Glutamatergic neuron (in vitro differentiated cells): ENCODE results near the gene ASTN2. TPM values are rescaled to one million over a fixed set of nuclear protein-coding genes. Genes with fewer than 3 reads are reported as not detected.

Experiments used
- DNase-seq: peaks from one replicate; pipeline ENCODE4 v3.0.0; 2022
- H3K27ac Mint-ChIP-seq: one replicate; pipeline ENCODE4 v1.8.0; 2020; ENCODE audit warnings: mild to moderate bottlenecking, mixed read lengths, inconsistent platforms; ENCODE audit not compliant: unreplicated experiment
- H3K27me3 Mint-ChIP-seq: one replicate; pipeline ENCODE4 v1.8.0; 2020; ENCODE audit warnings: mild to moderate bottlenecking, moderate library complexity, mixed read lengths, inconsistent platforms; ENCODE audit not compliant: unreplicated experiment
- H3K36me3 Mint-ChIP-seq: one replicate; pipeline ENCODE4 v1.8.0; 2020; ENCODE audit warnings: mild to moderate bottlenecking, mixed read lengths, inconsistent platforms; ENCODE audit not compliant: unreplicated experiment
- H3K4me1 Mint-ChIP-seq: one replicate; pipeline ENCODE4 v1.8.0; 2020; ENCODE audit warnings: mild to moderate bottlenecking, low read depth, mixed read lengths, inconsistent platforms; ENCODE audit not compliant: unreplicated experiment
- H3K4me3 Mint-ChIP-seq: one replicate; pipeline ENCODE4 v1.8.0; 2020; ENCODE audit warnings: mild to moderate bottlenecking, mixed read lengths, inconsistent platforms; ENCODE audit not compliant: unreplicated experiment
- H3K9me3 Mint-ChIP-seq: one replicate; pipeline ENCODE4 v1.8.0; 2020; ENCODE audit warnings: mild to moderate bottlenecking, moderate library complexity, mixed read lengths, inconsistent platforms; ENCODE audit not compliant: unreplicated experiment
- CTCF ChIP-seq: fragments of 200-600 bp; sonication (generic); IDR thresholded peaks from one replicate; pipeline ENCODE4 v1.5.0; 2021; ENCODE audit not compliant: partially characterized antibody, unreplicated experiment
- total RNA-seq: library from RNA; stranded (reverse); fragmentation: NEBNext Ultra II Directional; extraction: Animal tissue kit (Norgen Biotek cat#: 25700); gene quantifications from one replicate; pipeline ENCODE4 v1.2.1, GENCODE V29; 2021; ENCODE audit not compliant: unreplicated experiment

Gene ASTN2
- total RNA-seq, 1 donor from 2014 or later = 134 TPM

DNA sequence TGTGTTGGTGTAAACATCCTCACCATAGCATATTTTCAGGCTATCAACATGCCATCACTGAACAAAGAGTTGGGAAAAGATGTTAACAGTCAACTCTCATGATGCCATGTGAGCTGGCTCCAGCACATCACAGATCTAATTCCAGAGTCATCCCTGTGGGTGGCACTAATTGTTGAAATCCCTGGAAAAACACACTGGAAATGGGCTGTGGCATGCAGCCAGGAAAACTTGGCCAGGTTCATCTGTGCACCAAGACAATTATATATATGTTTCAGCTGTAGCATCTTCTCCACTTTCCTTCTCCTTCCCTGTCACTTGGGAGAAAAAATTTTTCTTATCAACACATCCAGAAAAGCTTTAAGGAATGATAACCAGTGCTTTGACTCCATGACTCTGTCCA lies 414.0 kb downstream of the ASTN2 start:
- peaks cover 4% of the 10 kb centered on the region for H3K36me3 Mint-ChIP-seq
- H3K4me3 Mint-ChIP-seq = no peak overlapping the region
- DNase-seq = no peak
- H3K27me3 Mint-ChIP-seq = peaks cover 2% of the 10 kb centered on the region
- no peak for TF ChIP-seq CTCF
- peaks cover 2% of the 10 kb centered on the region for H3K9me3 Mint-ChIP-seq
- no peak overlapping the region for H3K27ac Mint-ChIP-seq
- H3K4me1 Mint-ChIP-seq = peaks cover 2% of the 10 kb centered on the region

GRCh38 chr9:117000196-117000723 lies 414.6 kb downstream of the ASTN2 start:
- peaks cover 2% of the 10 kb centered on the region for H3K27me3 Mint-ChIP-seq
- H3K9me3 Mint-ChIP-seq = peaks cover 2% of the 10 kb centered on the region
- H3K27ac Mint-ChIP-seq = no peak overlapping the region
- peaks cover 2% of the 10 kb centered on the region for H3K4me1 Mint-ChIP-seq
- no peak for DNase-seq
- no peak for TF ChIP-seq CTCF
- H3K36me3 Mint-ChIP-seq = peaks cover 4% of the 10 kb centered on the region
- H3K4me3 Mint-ChIP-seq = no peak overlapping the region

- H3K4me3 Mint-ChIP-seq = no peak overlapping the region
- H3K27ac Mint-ChIP-seq = no peak overlapping the region
- peaks cover 2% of the 10 kb centered on the region for H3K9me3 Mint-ChIP-seq
- H3K36me3 Mint-ChIP-seq = peaks cover 4% of the 10 kb centered on the region
- H3K4me1 Mint-ChIP-seq = peaks cover 2% of the 10 kb centered on the region
- peaks cover 2% of the 10 kb centered on the region for H3K27me3 Mint-ChIP-seq
- TF ChIP-seq CTCF = no peak
- DNase-seq = no peak
Measured at GRCh38 chr9:116998305-116998704, 416.6 kb downstream of the ASTN2 start.

GRCh38 chr9:116992865-116993264 lies 422.0 kb downstream of the ASTN2 start:
- no peaks in the 10 kb centered on the region for H3K9me3 Mint-ChIP-seq
- DNase-seq = no peak
- H3K4me1 Mint-ChIP-seq = peaks cover 14% of the 10 kb centered on the region
- H3K27ac Mint-ChIP-seq = no peak overlapping the region
- H3K4me3 Mint-ChIP-seq = no peak overlapping the region
- H3K36me3 Mint-ChIP-seq = no peaks in the 10 kb centered on the region
- H3K27me3 Mint-ChIP-seq = no peaks in the 10 kb centered on the region
- TF ChIP-seq CTCF = no peak

GRCh38 chr9:116991051-116991450 lies 423.8 kb downstream of the ASTN2 start:
- Mint-ChIP-seq H3K27ac (peak overlapping the region; percentile 49), H3K4me3 (no peak overlapping the region), H3K4me1 (peaks cover 16% of the 10 kb centered on the region)

More at GRCh38 chr9:116991051-116991450, 423.8 kb downstream of the ASTN2 start:
- DNase-seq = no peak
- no peak for TF ChIP-seq CTCF
- H3K27me3 Mint-ChIP-seq = no peaks in the 10 kb centered on the region
- H3K36me3 Mint-ChIP-seq = no peaks in the 10 kb centered on the region
- no peaks in the 10 kb centered on the region for H3K9me3 Mint-ChIP-seq
